Activated B cell treated with CpG ODN at 0.5 μM for 24 hours (primary cell): ENCODE measurements around the gene PDGFD. TPM values are rescaled to one million over a fixed set of nuclear protein-coding genes. Genes with fewer than 3 reads are reported as not detected.
A peak's percentile ranks its signal among the peaks of the same experiment; 100 is the strongest.

ENCODE experiments used
- ATAC-seq: fragments of 200-7000 bp; cut with Tn5 transposase; one replicate; pipeline ENCODE4 v1.10.0; 2021; ENCODE audit warnings: low read depth, mild to moderate bottlenecking, moderate library complexity
- CTCF ChIA-PET: fragments of 350-600 bp; sonication (Branson Sonifier 250); formaldehyde crosslinking; loops from one replicate; lab custom pipeline; 2021; ENCODE audit warnings: antibody characterized with exemption; lab: Charles Lee
- POLR2A ChIA-PET: fragments of 350-600 bp; sonication (Branson Sonifier 250); formaldehyde crosslinking; loops from one replicate; lab custom pipeline; 2021; ENCODE audit warnings: antibody characterized with exemption; lab: Charles Lee
- DNase-seq: peaks from one replicate; pipeline ENCODE4 v3.0.0; 2022
- H3K27ac Mint-ChIP-seq: one replicate; pipeline ENCODE4 v1.8.0; 2020; ENCODE audit warnings: mixed read lengths
- H3K27me3 Mint-ChIP-seq: one replicate; pipeline ENCODE4 v1.8.0; 2021; ENCODE audit warnings: mixed read lengths
- H3K36me3 Mint-ChIP-seq: one replicate; pipeline ENCODE4 v1.8.0; 2021; ENCODE audit warnings: low read depth, mixed read lengths
- H3K4me1 Mint-ChIP-seq: one replicate; pipeline ENCODE4 v1.8.0; 2021; ENCODE audit warnings: mixed read lengths
- H3K4me3 Mint-ChIP-seq: one replicate; pipeline ENCODE4 v1.8.0; 2020; ENCODE audit warnings: mild to moderate bottlenecking, mixed read lengths
- H3K9me3 Mint-ChIP-seq: one replicate; pipeline ENCODE4 v1.8.0; 2020; ENCODE audit warnings: mixed read lengths
- CTCF ChIP-seq: fragments of 200-600 bp; IDR thresholded peaks from one replicate; pipeline ENCODE4 v1.8.0; 2022; ENCODE audit warnings: antibody characterized with exemption, mild to moderate bottlenecking
- intact Hi-C: fragments of 100-400 bp; cut with micrococcal nuclease; formaldehyde crosslinking; loops from one replicate; pipeline ENCODE4 v1.15.1; 2024
- total RNA-seq: library from RNA; stranded (reverse); gene quantifications from 2 replicates; pipeline ENCODE4 v1.2.3, GENCODE V29; 2022

PDGFD gene
- total RNA-seq, 1 donor from 2014 or later: 0.53 TPM

GRCh38 chr11:104154296-104154695 is 9.7 kb downstream of the PDGFD start:
- Mint-ChIP-seq H3K27me3 (no peaks in the 10 kb centered on the region), H3K27ac (no peak overlapping the region), H3K4me1 (peaks cover 9% of the 10 kb centered on the region), H3K9me3 (no peaks in the 10 kb centered on the region), H3K4me3 (no peak overlapping the region), H3K36me3 (no peaks in the 10 kb centered on the region)
- no peak for DNase-seq
- intact Hi-C loops: no loop called here
- no peak for ATAC-seq
- no peak for TF ChIP-seq CTCF
- ChIA-PET CTCF (no interaction called here), POLR2A (no interaction called here)

GRCh38 chr11:104152941-104153505 is 10.9 kb downstream of the PDGFD start:
- intact Hi-C loops: no loop called here
- Mint-ChIP-seq H3K9me3 (no peaks in the 10 kb centered on the region), H3K4me3 (no peak overlapping the region), H3K27ac (peak overlapping the region; percentile 8), H3K36me3 (no peaks in the 10 kb centered on the region), H3K27me3 (no peaks in the 10 kb centered on the region), H3K4me1 (peaks cover 9% of the 10 kb centered on the region)
- TF ChIP-seq CTCF: no peak
- POLR2A ChIA-PET: no interaction called here
- CTCF ChIA-PET: interaction anchor here (0.9 to 1.2 kb wide), 2 partner anchors 11 to 470 kb away, joined by 3 to 4 read pairs; partner anchors contain the start of gene PDGFD
- ATAC-seq: no peak
- no peak for DNase-seq

GRCh38 chr11:104151404-104152204 is 12.3 kb downstream of the PDGFD start:
- POLR2A ChIA-PET: no interaction called here
- H3K4me1 Mint-ChIP-seq: peaks cover 9% of the 10 kb centered on the region
- CTCF ChIA-PET: interaction anchor here (2.2 kb wide), 1 partner anchor 469 kb away, joined by 11 read pairs; no protein-coding TSS in a partner anchor
- intact Hi-C loops: loop anchor here (1.0 to 2.0 kb wide), 3 partner anchors 225 to 532 kb away; no protein-coding TSS in a partner anchor
- H3K4me3 Mint-ChIP-seq: no peak overlapping the region
- no peaks in the 10 kb centered on the region for H3K36me3 Mint-ChIP-seq
- no peak overlapping the region for H3K27ac Mint-ChIP-seq
- no peaks in the 10 kb centered on the region for H3K9me3 Mint-ChIP-seq
- TF ChIP-seq CTCF: no peak
- no peak for DNase-seq
- H3K27me3 Mint-ChIP-seq: no peaks in the 10 kb centered on the region
- no peak for ATAC-seq

- Mint-ChIP-seq H3K27me3 (no peaks in the 10 kb centered on the region), H3K4me3 (no peak overlapping the region), H3K4me1 (peaks cover 9% of the 10 kb centered on the region), H3K9me3 (no peaks in the 10 kb centered on the region), H3K36me3 (no peaks in the 10 kb centered on the region), H3K27ac (no peak overlapping the region)
- intact Hi-C loops: no loop called here
- ChIA-PET POLR2A (no interaction called here), CTCF (interaction anchor here (0.6 kb wide), 1 partner anchor 16 kb away, joined by 3 read pairs; no protein-coding TSS in a partner anchor)
- no peak for ATAC-seq
- no peak for TF ChIP-seq CTCF
- no peak for DNase-seq
Measured at GRCh38 chr11:104148706-104149105, 15.2 kb downstream of the PDGFD start.

- no peak for ATAC-seq
- no peak overlapping the region for H3K4me3 Mint-ChIP-seq
- CTCF ChIA-PET: no interaction called here
- H3K9me3 Mint-ChIP-seq: no peaks in the 10 kb centered on the region
- intact Hi-C loops: no loop called here
- no peaks in the 10 kb centered on the region for H3K27me3 Mint-ChIP-seq
- no peaks in the 10 kb centered on the region for H3K36me3 Mint-ChIP-seq
- TF ChIP-seq CTCF: no peak
- POLR2A ChIA-PET: no interaction called here
- no peak for DNase-seq
- no peak overlapping the region for H3K27ac Mint-ChIP-seq
- H3K4me1 Mint-ChIP-seq: peaks cover 3% of the 10 kb centered on the region
Measured at GRCh38 chr11:104148074-104148473, 15.9 kb downstream of the PDGFD start.
